ENCODE measurements around the gene ABLIM1.

The ABLIM1 gene

GRCh38 chr10:114543456-114543855 is 114.6 kb downstream of the ABLIM1 start:
- DNase-seq (ENCODE audit: low read depth): no peak

GRCh38 chr10:114542373-114542772 is 115.7 kb downstream of the ABLIM1 start:
- no peak for DNase-seq (ENCODE audit: low read depth)

GRCh38 chr10:114541797-114542160 is 116.3 kb downstream of the ABLIM1 start:
- DNase-seq (ENCODE audit: low read depth): no peak

GRCh38 chr10:114541081-114541796 is 116.8 kb downstream of the ABLIM1 start:
- DNase-seq (ENCODE audit: low read depth): peak; percentile 64

- DNase-seq (ENCODE audit: low read depth): no peak
These were observed 117.8 kb downstream of the ABLIM1 start for GRCh38 chr10:114540236-114540635.

- no peak for DNase-seq (ENCODE audit: low read depth)
These were observed 118.5 kb downstream of the ABLIM1 start for GRCh38 chr10:114539623-114540022.

GRCh38 chr10:114538181-114538906 is 119.7 kb downstream of the ABLIM1 start:
- DNase-seq (ENCODE audit: low read depth): peak; percentile 27

- no peak for DNase-seq (ENCODE audit: low read depth)
These were observed 120.3 kb downstream of the ABLIM1 start for GRCh38 chr10:114537736-114538135.

GRCh38 chr10:114534571-114534981 is 123.5 kb downstream of the ABLIM1 start:
- no peak for DNase-seq (ENCODE audit: low read depth)

- no peak for DNase-seq (ENCODE audit: low read depth)
These were observed 125.8 kb downstream of the ABLIM1 start for GRCh38 chr10:114532226-114532625.

- DNase-seq (ENCODE audit: low read depth): peak; percentile 79
These were observed 131.4 kb downstream of the ABLIM1 start for GRCh38 chr10:114526504-114527238.

GRCh38 chr10:114526126-114526503 is 132.0 kb downstream of the ABLIM1 start:
- DNase-seq (ENCODE audit: low read depth): no peak

- no peak for DNase-seq (ENCODE audit: low read depth)
These were observed 132.6 kb downstream of the ABLIM1 start for GRCh38 chr10:114525368-114525949.

GRCh38 chr10:114523876-114524275 is 134.2 kb downstream of the ABLIM1 start:
- DNase-seq (ENCODE audit: low read depth): no peak

GRCh38 chr10:114521255-114521654 is 136.8 kb downstream of the ABLIM1 start:
- no peak for DNase-seq (ENCODE audit: low read depth)

GRCh38 chr10:114520453-114520852 is 137.6 kb downstream of the ABLIM1 start:
- DNase-seq (ENCODE audit: low read depth): no peak

GRCh38 chr10:114519756-114520293 is 138.2 kb downstream of the ABLIM1 start:
- no peak for DNase-seq (ENCODE audit: low read depth)

GRCh38 chr10:114519306-114519669 is 138.8 kb downstream of the ABLIM1 start:
- no peak for DNase-seq (ENCODE audit: low read depth)

GRCh38 chr10:114518401-114519305 is 139.4 kb downstream of the ABLIM1 start:
- no peak for DNase-seq (ENCODE audit: low read depth)

GRCh38 chr10:114517368-114518250 is 140.5 kb downstream of the ABLIM1 start:
- DNase-seq (ENCODE audit: low read depth): no peak

Data from stimulated activated CD8-positive, alpha-beta memory T cell treated with anti-CD3 and anti-CD28 coated beads, Interleukin-12 subunit alpha, Interleukin-12 subunit beta, amount 100 ng/mL, for 1 hour (primary cell).